ENCODE measurements around the gene BPIFB3. TPM values are rescaled to one million over a fixed set of nuclear protein-coding genes. Genes with fewer than 3 reads are reported as not detected.

BPIFB3 gene, protein sequence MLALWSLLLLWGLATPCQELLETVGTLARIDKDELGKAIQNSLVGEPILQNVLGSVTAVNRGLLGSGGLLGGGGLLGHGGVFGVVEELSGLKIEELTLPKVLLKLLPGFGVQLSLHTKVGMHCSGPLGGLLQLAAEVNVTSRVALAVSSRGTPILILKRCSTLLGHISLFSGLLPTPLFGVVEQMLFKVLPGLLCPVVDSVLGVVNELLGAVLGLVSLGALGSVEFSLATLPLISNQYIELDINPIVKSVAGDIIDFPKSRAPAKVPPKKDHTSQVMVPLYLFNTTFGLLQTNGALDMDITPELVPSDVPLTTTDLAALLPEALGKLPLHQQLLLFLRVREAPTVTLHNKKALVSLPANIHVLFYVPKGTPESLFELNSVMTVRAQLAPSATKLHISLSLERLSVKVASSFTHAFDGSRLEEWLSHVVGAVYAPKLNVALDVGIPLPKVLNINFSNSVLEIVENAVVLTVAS
- total RNA-seq (2014; rRNA removed; shearing (Covaris generic)): not detected in 2 replicates

GRCh38 chr20:33053291-33054106, at the start of gene BPIFB3:
Gene BPIFB3, plus strand, starts transcription at chr20:33053903. Its CDS starts 1,533 bp downstream, at chr20:33055436.

GRCh38 chr20:33004141-33004751, 49.5 kb upstream of the BPIFB3 start, which contains the start of gene SUN5:
Gene SUN5, minus strand, starts transcription at chr20:33004433. Its CDS starts 93 bp downstream, at chr20:33004340.

DNA sequence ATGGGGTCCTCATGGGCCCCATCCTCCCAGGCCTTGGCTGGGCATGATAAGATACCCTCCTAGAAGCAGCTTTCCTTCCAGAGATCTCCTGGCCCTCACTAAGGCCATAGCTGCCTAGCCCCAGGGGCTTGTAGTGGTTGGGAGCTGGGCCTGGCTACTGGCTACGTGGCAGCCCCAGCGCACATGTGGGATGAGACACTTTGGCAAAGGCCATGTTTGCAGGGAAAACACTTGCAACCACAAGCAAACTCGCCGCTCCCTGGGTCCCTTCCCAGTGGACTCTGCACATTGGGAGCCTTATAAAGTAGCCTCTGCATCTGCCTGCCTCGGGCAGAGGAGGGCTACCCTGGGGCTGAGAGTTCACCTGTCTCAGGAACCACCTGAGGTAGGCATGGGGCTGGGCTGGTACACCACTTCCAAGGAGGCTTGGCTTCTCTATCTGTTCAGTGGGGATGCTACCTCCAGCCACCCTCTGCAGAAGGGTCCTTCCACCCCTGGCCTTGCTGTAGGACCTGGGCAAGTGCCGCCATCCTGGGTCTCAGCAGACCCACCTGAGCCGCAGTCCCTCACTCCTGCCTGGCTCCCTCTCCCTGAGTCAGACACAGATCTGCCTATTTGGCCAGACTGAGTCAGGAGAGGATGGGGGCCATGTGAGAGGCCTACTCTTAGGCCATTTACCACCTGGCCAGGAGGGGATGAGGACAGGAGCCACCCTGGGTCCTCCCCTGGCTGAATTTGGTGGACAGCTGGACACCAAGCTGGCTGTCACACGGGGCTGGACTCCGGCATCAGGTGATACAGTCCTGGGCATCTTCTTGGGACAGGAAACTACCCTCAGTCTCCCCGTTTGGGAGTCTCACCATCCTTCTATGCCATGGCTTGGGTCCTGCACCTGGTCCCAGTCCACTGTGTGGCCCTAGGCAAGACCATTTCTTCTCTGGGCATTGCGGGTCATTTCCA, 46.0 kb upstream of the BPIFB3 start, which contains the start of gene BPIFB2:
Gene BPIFB2 (plus strand): TSS at position 329 of the 960 bp plus-strand sequence. CDS start 871 bp downstream, outside the sequence.

DNA sequence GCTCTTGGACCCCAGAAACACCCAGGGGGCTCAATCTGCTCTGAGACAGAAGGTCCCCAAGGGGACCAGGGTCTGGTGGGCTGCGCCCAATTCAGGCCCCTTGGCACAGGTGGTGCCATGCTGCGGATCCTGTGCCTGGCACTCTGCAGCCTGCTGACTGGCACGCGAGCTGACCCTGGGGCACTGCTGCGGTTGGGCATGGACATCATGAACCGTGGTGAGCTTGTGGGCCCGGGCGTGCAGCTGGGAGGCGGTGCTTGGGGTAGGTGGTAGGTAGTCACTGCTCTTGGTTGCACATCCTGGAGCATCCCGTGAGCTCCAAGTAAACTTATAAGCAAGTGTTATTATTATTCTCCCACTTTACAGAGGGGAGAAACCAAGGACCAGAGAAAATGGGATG, 22.2 kb upstream of the BPIFB3 start, which contains the start of gene BPIFB6:
Gene BPIFB6 (plus strand): TSS at position 118 of the 400 bp plus-strand sequence. CDS start 0 bp downstream, at position 118.

DNA sequence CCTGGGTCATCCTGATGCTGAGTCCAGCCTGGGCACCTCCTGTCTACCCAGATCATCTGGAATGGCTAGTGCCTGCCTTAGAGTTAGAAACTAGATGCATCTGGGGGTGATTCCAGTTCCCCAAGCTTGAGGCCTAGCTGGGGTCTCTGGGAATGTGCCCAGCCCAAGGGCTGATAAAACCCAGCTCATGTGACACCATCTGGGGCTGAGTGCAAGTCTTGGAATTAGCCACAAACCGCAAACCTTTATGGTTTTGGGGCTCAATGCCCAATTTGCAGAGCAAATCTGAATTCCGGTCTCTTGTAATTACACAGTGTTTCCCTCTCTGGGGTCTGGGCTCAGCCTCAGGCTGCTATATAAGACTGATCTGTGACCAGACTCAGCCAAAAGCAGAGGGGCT, 25.6 kb downstream of the BPIFB3 start, which contains the start of gene BPIFB4:
Gene BPIFB4 (plus strand): TSS at position 385 of the 400 bp plus-strand sequence. CDS start 1,884 bp downstream, outside the sequence.

Other genes with a start within 250 kb of the BPIFB3 start
- gene MAPRE1, start 233.9 kb upstream of the BPIFB3 start, total RNA-seq (2014; rRNA removed; shearing (Covaris generic)): 67.4 and 73.3 TPM in 2 replicates
- gene EFCAB8, start 195.0 kb upstream of the BPIFB3 start, total RNA-seq (2014; rRNA removed; shearing (Covaris generic)): 0.05 TPM in 1 of 2 replicates, not detected in the other
- gene SUN5, start 49.5 kb upstream of the BPIFB3 start, total RNA-seq (2014; rRNA removed; shearing (Covaris generic)): not detected in 2 replicates
- gene BPIFB2, start 46.2 kb upstream of the BPIFB3 start, total RNA-seq (2014; rRNA removed; shearing (Covaris generic)): not detected in 2 replicates
- gene BPIFB6, start 22.3 kb upstream of the BPIFB3 start, total RNA-seq (2014; rRNA removed; shearing (Covaris generic)): not detected in 2 replicates
- not detected in 2 replicates for gene BPIFB4, start 25.7 kb downstream of the BPIFB3 start, total RNA-seq (2014; rRNA removed; shearing (Covaris generic))
- gene BPIFA2, start 114.3 kb downstream of the BPIFB3 start, total RNA-seq (2014; rRNA removed; shearing (Covaris generic)): not detected in 2 replicates
- gene BPIFA3, start 163.4 kb downstream of the BPIFB3 start, total RNA-seq (2014; rRNA removed; shearing (Covaris generic)): not detected in 2 replicates
- gene BPIFA1, start 182.1 kb downstream of the BPIFB3 start, total RNA-seq (2014; rRNA removed; shearing (Covaris generic)): not detected in 2 replicates
- 0.24 and 0.30 TPM in 2 replicates for gene BPIFB1, start 229.3 kb downstream of the BPIFB3 start, total RNA-seq (2014; rRNA removed; shearing (Covaris generic))

All from A375 (cell line).